D721Med (cell line): Measurements from ENCODE around the gene DUSP8.

Experiments used
- DNase-seq: peaks from one replicate; pipeline ENCODE4 v3.0.0; 2011; ENCODE audit warnings: low spot score; ENCODE audit not compliant: insufficient read length
- FAIRE-seq: peaks from 2 replicates; lab custom pipeline; 2011; peaks lifted over from hg19 to GRCh38; lab: Jason Lieb, UNC
- CTCF ChIP-seq: IDR thresholded peaks from 2 replicates; pipeline ENCODE4 v1.5.1; 2012; ENCODE audit warnings: mild to moderate bottlenecking, control low read depth; ENCODE audit not compliant: insufficient read depth; ENCODE audit errors: missing control alignments

Gene DUSP8

GRCh38 chr11:1570896-1571759, 943 bp downstream of the DUSP8 start:
- no peak for TF ChIP-seq CTCF
- FAIRE-seq: no peak
- DNase-seq: no peak

- no peak for TF ChIP-seq CTCF
- no peak for DNase-seq
- no peak for FAIRE-seq
These were observed 1.6 kb downstream of the DUSP8 start for GRCh38 chr11:1570531-1570895.

GRCh38 chr11:1570001-1570453, 2.0 kb downstream of the DUSP8 start:
- no peak for DNase-seq
- no peak for FAIRE-seq
- TF ChIP-seq CTCF: no peak

GRCh38 chr11:1569251-1569780, 2.8 kb downstream of the DUSP8 start:
- FAIRE-seq (no peak), DNase-seq (no peak)
- no peak for TF ChIP-seq CTCF

GRCh38 chr11:1568441-1568911, 3.6 kb downstream of the DUSP8 start:
- FAIRE-seq (no peak), DNase-seq (no peak)
- no peak for TF ChIP-seq CTCF

GRCh38 chr11:1567721-1568100, 4.4 kb downstream of the DUSP8 start:
- no peak for DNase-seq
- FAIRE-seq: no peak
- TF ChIP-seq CTCF: no peak
